Measurements from ENCODE around the gene ZNF835. TPM values are rescaled to one million over a fixed set of nuclear protein-coding genes. Genes with fewer than 3 reads are reported as not detected.

Gene ZNF835
- total RNA-seq, 6 experiments from 2014 or later = not detected

DNA sequence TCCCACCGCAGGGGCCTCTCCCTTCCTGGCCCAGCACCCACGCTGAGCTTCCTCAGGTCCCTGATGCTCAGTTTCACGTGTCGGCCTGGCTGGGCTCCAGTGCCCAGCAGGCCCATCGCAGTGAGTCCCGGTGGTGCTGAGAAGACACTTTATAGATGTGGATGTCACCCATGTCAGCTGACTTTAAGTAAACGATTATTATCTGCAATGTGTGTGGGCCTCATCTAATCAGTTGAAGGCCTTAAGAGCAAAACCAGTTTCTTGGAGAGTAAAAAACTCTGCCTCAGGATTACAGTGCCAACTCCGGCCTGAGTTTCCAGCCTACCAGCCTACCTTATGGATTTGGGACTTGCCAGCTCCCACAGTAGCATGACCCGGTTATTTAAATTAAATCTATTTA, 45.8 kb downstream of the ZNF835 start:
- no peak for TF ChIP-seq CTCF (IDR thresholded peaks at IDR 0.05)
- Mint-ChIP-seq H3K9me3 (peaks cover 57% of the 10 kb centered on the region), H3K27ac (no peak overlapping the region), H3K27me3 (ENCODE audit: insufficient read depth) (peaks cover 4% of the 10 kb centered on the region; the same call in 1 of the 2 replicates), H3K4me3 (no peak overlapping the region), H3K36me3 (ENCODE audit: low read depth) (peaks cover 55% of the 10 kb centered on the region), H3K4me1 (ENCODE audit: low read depth) (no peaks in the 10 kb centered on the region)
- no peak for DNase-seq

DNA sequence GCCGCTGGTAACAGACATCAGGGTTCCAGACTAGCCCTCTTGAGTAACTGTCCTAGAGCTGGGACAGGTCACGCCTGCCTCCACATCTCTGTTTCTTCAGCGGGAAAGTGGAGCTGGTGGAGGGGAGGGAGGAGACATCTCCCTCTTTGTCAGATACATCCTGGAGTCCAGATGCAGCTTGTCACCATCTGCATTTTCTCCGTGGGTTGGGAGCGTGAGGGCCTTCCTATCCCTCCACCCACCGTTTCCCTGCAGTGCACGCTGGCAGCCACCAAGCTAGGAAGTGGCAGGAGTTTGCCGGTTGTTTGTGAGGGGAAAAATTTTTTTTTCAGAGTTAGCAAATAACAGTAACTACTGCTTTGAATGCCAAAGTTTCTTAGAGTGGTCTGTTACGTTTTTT, 48.6 kb downstream of the ZNF835 start:
- peaks cover 62% of the 10 kb centered on the region for H3K36me3 Mint-ChIP-seq (ENCODE audit: low read depth)
- peaks cover 54% of the 10 kb centered on the region for H3K9me3 Mint-ChIP-seq
- no peak for DNase-seq
- H3K4me1 Mint-ChIP-seq (ENCODE audit: low read depth) = no peaks in the 10 kb centered on the region
- no peak for TF ChIP-seq CTCF (IDR thresholded peaks at IDR 0.05)
- H3K4me3 Mint-ChIP-seq = no peak overlapping the region
- peaks cover 1% of the 10 kb centered on the region; the same call in 1 of the 2 replicates for H3K27me3 Mint-ChIP-seq (ENCODE audit: insufficient read depth)
- H3K27ac Mint-ChIP-seq = no peak overlapping the region

DNA sequence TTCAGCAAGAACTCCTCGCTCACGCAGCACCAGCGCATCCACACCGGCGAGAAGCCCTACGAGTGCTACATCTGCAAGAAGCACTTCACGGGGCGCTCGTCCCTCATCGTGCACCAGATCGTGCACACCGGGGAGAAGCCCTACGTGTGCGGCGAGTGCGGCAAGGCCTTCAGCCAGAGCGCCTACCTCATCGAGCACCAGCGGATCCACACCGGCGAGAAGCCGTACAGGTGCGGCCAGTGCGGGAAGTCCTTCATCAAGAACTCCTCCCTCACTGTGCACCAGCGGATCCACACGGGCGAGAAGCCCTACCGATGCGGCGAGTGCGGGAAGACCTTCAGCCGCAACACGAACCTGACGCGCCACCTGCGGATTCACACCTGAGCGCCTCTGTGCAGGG, 49.2 kb downstream of the ZNF835 start:
- peaks cover 68% of the 10 kb centered on the region for H3K36me3 Mint-ChIP-seq (ENCODE audit: low read depth)
- no peak overlapping the region for H3K4me3 Mint-ChIP-seq
- H3K27ac Mint-ChIP-seq = no peak overlapping the region
- TF ChIP-seq CTCF (IDR thresholded peaks at IDR 0.05) = no peak
- peaks cover 1% of the 10 kb centered on the region; the same call in 1 of the 2 replicates for H3K27me3 Mint-ChIP-seq (ENCODE audit: insufficient read depth)
- H3K9me3 Mint-ChIP-seq = peaks cover 54% of the 10 kb centered on the region
- no peak for DNase-seq
- H3K4me1 Mint-ChIP-seq (ENCODE audit: low read depth) = no peaks in the 10 kb centered on the region

- Mint-ChIP-seq H3K27ac (no peak overlapping the region), H3K27me3 (ENCODE audit: insufficient read depth) (peaks cover under 1% of the 10 kb centered on the region; the same call in 1 of the 2 replicates), H3K9me3 (peaks cover 72% of the 10 kb centered on the region), H3K4me3 (no peak overlapping the region), H3K4me1 (ENCODE audit: low read depth) (no peaks in the 10 kb centered on the region), H3K36me3 (ENCODE audit: low read depth) (peaks cover 82% of the 10 kb centered on the region)
- TF ChIP-seq CTCF (IDR thresholded peaks at IDR 0.05) = no peak
- DNase-seq = no peak
These were observed 52.4 kb downstream of the ZNF835 start for GRCh38 chr19:56619121-56619520.

- H3K36me3 Mint-ChIP-seq (ENCODE audit: low read depth) = peaks cover 84% of the 10 kb centered on the region
- peaks cover 78% of the 10 kb centered on the region for H3K9me3 Mint-ChIP-seq
- no peak overlapping the region for H3K27ac Mint-ChIP-seq
- no peaks in the 10 kb centered on the region for H3K4me1 Mint-ChIP-seq (ENCODE audit: low read depth)
- DNase-seq = no peak
- TF ChIP-seq CTCF (IDR thresholded peaks at IDR 0.05) = no peak
- no peak overlapping the region for H3K4me3 Mint-ChIP-seq
- no peaks in the 10 kb centered on the region for H3K27me3 Mint-ChIP-seq (ENCODE audit: insufficient read depth)
These were observed 54.0 kb downstream of the ZNF835 start for GRCh38 chr19:56617531-56617930.

DNA sequence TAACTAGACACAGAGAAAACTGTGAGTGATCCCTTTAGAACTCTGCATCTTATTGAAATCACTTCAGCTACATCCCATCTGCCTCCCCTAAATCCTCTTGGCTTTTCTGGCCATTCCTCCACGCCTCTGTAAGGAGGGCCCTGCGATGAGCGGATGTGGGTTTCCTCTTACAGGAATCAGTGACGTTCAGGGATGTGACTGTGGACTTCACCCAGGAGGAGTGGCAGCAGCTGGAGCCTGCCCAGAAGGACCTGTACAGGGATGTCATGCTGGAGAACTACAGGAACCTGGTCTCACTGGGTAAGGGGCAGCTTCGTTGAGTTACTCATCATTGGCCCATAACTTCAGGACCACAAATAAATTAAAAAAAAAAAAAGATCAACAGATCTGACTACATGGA, 57.9 kb downstream of the ZNF835 start:
- DNase-seq = no peak
- no peaks in the 10 kb centered on the region for H3K27me3 Mint-ChIP-seq (ENCODE audit: insufficient read depth)
- TF ChIP-seq CTCF (IDR thresholded peaks at IDR 0.05) = no peak
- peak overlapping the region; percentile 31; the same call in 1 of the 2 replicates for H3K27ac Mint-ChIP-seq
- H3K4me1 Mint-ChIP-seq (ENCODE audit: low read depth) = no peaks in the 10 kb centered on the region
- H3K36me3 Mint-ChIP-seq (ENCODE audit: low read depth) = peaks cover 88% of the 10 kb centered on the region
- H3K9me3 Mint-ChIP-seq = peaks cover 85% of the 10 kb centered on the region
- no peak overlapping the region for H3K4me3 Mint-ChIP-seq
